Muscle layer of duodenum (tissue), 2 donors: ENCODE data around the gene POPDC2.

ENCODE experiments used
- H3K27ac ChIP-seq: one replicate; pipeline ENCODE4 v1.7.0; 2013; ENCODE audit warnings: mild to moderate bottlenecking, low read length
- H3K27me3 ChIP-seq: one replicate; pipeline ENCODE4 v1.7.0; 2013; ENCODE audit warnings: low read depth, mild to moderate bottlenecking, control low read depth, low read length
- H3K36me3 ChIP-seq, 2 donors: one replicate each; pipeline ENCODE4 v1.7.0; 2013; ENCODE audit warnings: low read length in 2 of 2, control low read depth in 1 of 2, mild to moderate bottlenecking in 1 of 2; ENCODE audit not compliant: insufficient read depth in 2 of 2, control insufficient read depth in 1 of 2
- H3K4me1 ChIP-seq, 2 donors: one replicate each; pipeline ENCODE4 v1.7.0; 2013; ENCODE audit warnings: low read length in 2 of 2, mild to moderate bottlenecking in 2 of 2, control low read depth in 1 of 2, moderate library complexity in 1 of 2; ENCODE audit not compliant: insufficient read depth in 2 of 2, control insufficient read depth in 1 of 2
- H3K4me3 ChIP-seq, 2 donors: one replicate each; pipeline ENCODE4 v1.7.0; 2013; ENCODE audit warnings: low read length in 2 of 2, low read depth in 1 of 2, mild to moderate bottlenecking in 1 of 2
- H3K9me3 ChIP-seq, 2 donors: one replicate each; pipeline ENCODE4 v1.7.0; 2013; ENCODE audit warnings: low read length in 2 of 2, control low read depth in 1 of 2, mild to moderate bottlenecking in 1 of 2; ENCODE audit not compliant: control insufficient read depth in 1 of 2
- donor health status: healthy.

The POPDC2 gene

DNA sequence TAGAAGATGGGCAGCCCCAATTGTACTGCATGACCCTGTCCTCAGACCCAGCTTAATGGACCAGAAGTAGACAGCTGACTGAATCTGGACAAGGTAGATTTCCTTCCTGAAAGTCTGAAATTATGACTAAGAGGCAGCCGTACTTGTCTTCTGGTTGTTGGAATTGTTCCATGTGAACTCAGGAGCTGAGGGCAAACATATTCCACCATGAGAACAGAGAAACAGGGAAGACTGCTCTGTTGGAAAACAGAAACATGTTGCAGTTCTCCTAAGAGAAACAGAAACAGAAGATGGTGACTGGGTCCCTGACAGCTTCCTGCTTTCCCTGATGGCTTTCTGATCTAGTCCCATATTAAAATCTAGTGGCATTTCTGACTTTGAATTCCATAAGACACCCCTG is 24.1 kb downstream of the POPDC2 start:
- Histone ChIP-seq H3K4me1 (peaks cover 0 to 7% of the 10 kb centered on the region in 2 donors), H3K4me3 (no peak overlapping the region), H3K9me3 (no peaks in the 10 kb centered on the region), H3K27me3 (no peaks in the 10 kb centered on the region), H3K27ac (no peak overlapping the region), H3K36me3 (peaks cover 0 to 4% of the 10 kb centered on the region in 2 donors)

DNA sequence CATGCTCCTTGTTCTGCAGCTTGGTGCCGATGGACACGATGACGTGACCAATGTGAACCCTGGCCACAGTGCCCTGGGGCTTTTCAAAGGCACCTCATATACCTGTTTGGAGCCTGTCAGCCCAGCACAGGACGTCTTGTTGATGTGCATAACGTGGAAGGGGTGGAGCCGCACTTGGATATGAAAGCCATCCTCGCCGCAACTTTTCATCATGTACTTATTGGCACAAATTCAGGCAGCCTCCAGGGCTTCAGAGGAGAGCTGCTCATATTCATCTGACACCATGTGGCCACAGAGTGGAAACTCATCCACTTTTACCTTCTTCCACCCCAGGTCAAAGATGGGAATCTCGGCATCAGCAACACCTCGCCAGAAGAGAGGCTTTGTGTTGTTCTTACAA is 24.7 kb downstream of the POPDC2 start:
- no peaks in the 10 kb centered on the region for H3K9me3 ChIP-seq
- peaks cover 0 to 7% of the 10 kb centered on the region in 2 donors for H3K4me1 ChIP-seq
- no peak overlapping the region for H3K4me3 ChIP-seq
- no peak overlapping the region for H3K27ac ChIP-seq
- no peaks in the 10 kb centered on the region for H3K36me3 ChIP-seq
- H3K27me3 ChIP-seq: no peaks in the 10 kb centered on the region

DNA sequence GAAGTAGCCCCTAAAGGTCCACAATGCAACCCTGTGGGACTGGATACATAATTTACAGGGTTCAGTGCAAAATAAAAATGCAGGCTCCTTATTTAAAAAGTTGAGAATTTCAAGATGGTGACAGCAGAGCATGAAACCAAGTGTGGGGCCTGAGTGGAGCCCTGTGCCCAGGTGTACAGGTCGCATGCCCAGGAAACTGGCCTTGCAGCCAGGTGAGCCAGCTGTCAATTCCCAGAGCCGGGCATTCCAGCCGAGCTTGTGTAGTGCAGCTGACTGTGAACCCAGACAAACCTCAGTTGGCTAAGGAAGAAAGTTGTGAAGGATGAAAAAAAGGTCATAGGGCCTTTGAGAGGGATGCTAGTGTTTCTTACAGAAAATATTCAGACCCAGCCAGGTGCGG is 27.6 kb downstream of the POPDC2 start:
- H3K9me3 ChIP-seq: no peaks in the 10 kb centered on the region
- H3K27ac ChIP-seq: no peak overlapping the region
- H3K27me3 ChIP-seq: no peaks in the 10 kb centered on the region
- H3K4me1 ChIP-seq: peaks cover 10 to 11% of the 10 kb centered on the region in 2 donors
- H3K36me3 ChIP-seq: no peaks in the 10 kb centered on the region
- H3K4me3 ChIP-seq: no peak overlapping the region

DNA sequence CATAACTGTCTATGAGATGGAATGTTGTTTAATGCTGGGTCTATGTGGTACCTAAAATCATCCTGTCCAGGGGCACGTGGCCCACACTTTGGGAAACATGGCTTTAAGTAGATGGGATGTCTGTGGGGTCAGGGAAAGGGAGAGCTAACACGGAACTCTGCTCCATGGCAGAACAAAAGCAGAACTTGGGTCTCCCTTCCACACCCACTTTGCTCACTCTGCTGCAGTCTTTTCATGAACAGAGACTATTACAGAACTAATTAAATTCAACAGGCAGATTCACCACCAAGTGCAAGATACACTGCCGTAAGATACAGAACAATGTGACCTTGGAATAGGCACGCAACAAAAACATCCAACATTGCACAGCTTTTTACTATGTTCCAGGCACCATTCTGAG is 28.2 kb downstream of the POPDC2 start:
- Histone ChIP-seq H3K27ac (no peak overlapping the region), H3K9me3 (no peaks in the 10 kb centered on the region), H3K4me3 (no peak overlapping the region), H3K36me3 (no peaks in the 10 kb centered on the region), H3K27me3 (no peaks in the 10 kb centered on the region), H3K4me1 (peaks cover 10 to 11% of the 10 kb centered on the region in 2 donors)

DNA sequence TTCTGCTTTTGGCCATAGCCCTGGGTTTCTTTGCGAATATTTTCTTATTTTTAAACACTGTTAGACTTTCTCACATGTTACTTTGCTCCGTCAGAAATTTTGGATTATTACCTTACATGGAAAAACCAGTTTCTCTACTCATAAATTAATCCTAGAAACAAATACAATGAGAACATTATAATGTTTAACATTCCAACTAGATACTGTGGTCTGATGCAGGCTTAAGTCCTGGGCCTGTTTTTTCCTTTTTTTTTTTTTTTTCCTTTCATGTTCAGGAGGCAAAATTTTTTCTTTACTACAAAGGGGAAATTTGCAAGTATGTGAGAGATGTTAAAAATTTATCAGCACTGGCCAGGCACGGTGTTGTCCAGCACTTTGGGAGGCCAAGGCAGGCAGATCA is 28.9 kb downstream of the POPDC2 start:
- Histone ChIP-seq H3K27me3 (no peaks in the 10 kb centered on the region), H3K4me1 (peaks cover 3 to 11% of the 10 kb centered on the region in 2 donors), H3K36me3 (no peaks in the 10 kb centered on the region), H3K4me3 (no peak overlapping the region), H3K9me3 (no peaks in the 10 kb centered on the region), H3K27ac (no peak overlapping the region)

DNA sequence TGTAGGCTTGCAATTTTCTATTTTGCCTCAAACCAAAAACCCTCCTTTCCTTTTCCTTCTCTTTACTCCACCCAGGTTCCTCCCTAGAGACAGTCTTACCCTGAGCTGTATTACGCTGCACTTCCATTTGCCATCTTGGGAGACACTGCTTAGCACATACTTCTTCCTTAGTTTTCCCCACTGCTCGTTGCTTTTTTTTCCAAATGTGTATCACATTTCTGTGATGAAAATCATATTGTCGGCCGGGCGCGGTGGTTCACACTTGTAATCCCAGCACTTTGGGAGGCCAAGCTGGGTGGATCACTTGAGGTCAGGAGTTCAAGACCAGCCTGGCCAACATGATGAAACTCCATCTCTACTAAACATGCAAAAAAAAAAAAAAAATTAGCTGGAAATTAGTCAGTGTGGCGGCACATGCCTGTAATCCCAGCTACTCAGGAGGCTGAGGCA is 29.5 kb downstream of the POPDC2 start:
- Histone ChIP-seq H3K27ac (peak overlapping the region; percentile 33), H3K9me3 (no peaks in the 10 kb centered on the region), H3K36me3 (no peaks in the 10 kb centered on the region), H3K4me1 (peaks cover 3 to 11% of the 10 kb centered on the region in 2 donors), H3K27me3 (no peaks in the 10 kb centered on the region), H3K4me3 (no peak overlapping the region)

DNA sequence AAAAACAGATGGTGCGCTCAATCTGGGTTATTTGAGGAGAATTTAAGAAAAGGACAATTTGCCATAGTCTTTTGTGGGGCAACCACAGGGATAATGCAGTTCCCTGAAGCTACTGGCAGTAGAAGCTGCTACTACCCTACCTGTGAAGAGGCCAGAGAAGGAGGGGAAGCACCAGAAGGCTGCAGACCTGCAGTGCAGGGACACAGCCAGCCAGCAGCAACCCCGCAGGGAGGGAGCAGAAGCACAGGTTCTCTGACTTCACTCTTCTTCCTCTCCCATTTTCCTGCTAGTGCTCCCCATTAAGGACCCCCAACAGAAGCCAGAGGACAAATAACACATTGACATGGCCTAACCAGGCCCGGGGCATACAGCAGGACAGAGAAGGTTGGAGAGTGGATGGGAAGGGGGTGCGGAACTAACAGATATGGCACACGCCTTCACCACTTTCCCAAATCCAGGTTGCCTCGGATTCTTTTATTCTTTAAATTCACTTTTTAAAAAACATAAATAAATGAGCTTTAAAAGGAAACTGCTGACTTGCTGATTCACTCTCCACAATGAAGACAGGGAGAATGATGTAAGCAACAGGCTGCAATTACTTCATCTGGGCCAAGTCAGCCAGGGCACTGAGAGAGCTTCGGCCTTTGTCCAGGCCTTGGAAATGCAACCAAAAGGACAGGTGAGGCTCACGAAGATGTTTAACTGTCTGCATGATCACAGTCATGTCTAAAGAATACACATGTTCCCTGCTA is 30.1 kb downstream of the POPDC2 start:
- H3K4me1 ChIP-seq: peaks cover 3 to 11% of the 10 kb centered on the region in 2 donors
- H3K4me3 ChIP-seq: no peak overlapping the region
- no peaks in the 10 kb centered on the region for H3K27me3 ChIP-seq
- no peaks in the 10 kb centered on the region for H3K9me3 ChIP-seq
- H3K27ac ChIP-seq: peak overlapping the region; percentile 40
- no peaks in the 10 kb centered on the region for H3K36me3 ChIP-seq

DNA sequence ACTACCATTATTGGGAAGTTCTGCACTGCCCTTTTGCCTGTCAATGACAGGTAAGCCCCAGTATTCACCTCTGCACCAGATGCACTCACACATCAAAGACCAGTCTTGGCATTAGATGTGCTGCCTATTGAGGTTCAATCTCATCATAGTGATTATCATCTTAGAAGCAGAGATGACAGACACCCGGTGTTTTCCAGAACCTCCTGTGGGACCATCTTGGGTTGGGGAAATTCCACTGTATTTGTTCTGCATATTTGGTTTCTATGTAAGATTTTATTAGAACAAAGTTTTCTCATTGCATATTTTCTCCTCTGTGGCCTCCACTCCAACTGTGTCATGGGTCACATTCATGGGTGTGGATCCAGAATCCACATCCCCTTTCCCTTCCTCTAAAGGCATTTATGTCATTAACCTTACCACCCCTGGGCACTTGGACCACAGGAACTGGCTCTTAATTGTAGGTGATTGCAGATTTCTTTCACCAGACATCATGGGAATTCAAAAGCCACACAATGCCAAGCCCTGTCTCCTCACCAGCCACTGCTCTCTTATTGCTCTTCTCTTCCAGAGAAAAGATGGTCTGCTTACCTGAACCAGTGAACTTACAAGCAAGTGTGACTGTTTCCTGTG is 31.5 kb downstream of the POPDC2 start:
- Histone ChIP-seq H3K27ac (no peak overlapping the region), H3K4me1 (peaks cover 3 to 11% of the 10 kb centered on the region in 2 donors), H3K9me3 (no peaks in the 10 kb centered on the region)

DNA sequence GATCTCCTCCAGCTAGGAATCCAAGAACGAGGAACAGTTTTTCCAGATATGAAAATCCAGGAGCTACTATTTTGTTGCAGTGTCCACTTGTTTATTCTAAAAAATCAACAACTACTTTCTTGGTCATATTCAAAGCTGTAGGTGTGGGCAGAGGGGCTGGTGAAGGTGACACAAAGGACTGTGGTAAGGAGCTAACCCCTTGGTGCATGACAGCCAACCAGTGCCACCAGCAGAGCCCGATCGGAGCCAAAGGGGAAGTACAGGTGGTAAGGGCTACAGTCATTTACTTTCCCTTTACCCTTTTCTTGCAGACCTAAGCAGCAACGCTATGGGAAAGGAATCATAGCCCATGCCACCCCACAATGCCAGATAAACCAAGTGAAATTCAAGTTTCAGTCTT is 32.0 kb downstream of the POPDC2 start:
- Histone ChIP-seq H3K9me3 (no peaks in the 10 kb centered on the region), H3K36me3 (no peaks in the 10 kb centered on the region), H3K4me1 (peaks cover 3 to 11% of the 10 kb centered on the region in 2 donors), H3K4me3 (no peak overlapping the region), H3K27ac (peak overlapping the region; percentile 24), H3K27me3 (no peaks in the 10 kb centered on the region)

More for the DNA sequence above, 31.5 kb downstream of the POPDC2 start:
- no peaks in the 10 kb centered on the region for H3K36me3 ChIP-seq
- H3K4me3 ChIP-seq: no peak overlapping the region
- no peaks in the 10 kb centered on the region for H3K27me3 ChIP-seq

DNA sequence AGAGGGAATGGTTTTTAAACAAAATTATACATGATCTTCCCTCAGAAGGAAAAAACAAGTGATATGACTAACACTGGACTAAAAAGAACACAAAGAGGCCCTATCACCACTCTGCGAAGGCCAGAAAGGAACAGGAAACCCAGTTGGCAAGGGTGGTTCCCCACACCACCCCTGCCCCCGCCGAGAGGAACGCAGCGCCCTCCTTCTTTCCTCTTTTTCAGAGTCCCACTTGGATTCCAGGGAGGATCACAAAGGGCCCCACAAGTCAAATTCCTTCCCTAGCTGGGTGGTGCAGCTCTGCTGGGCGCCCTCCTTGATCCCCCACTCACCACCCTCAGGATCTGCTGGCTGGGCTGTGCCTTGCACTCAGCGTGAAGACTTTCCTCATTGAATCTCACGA is 32.9 kb downstream of the POPDC2 start:
- Histone ChIP-seq H3K4me3 (no peak overlapping the region), H3K9me3 (no peaks in the 10 kb centered on the region), H3K4me1 (peaks cover 3 to 11% of the 10 kb centered on the region in 2 donors), H3K36me3 (no peaks in the 10 kb centered on the region), H3K27me3 (no peaks in the 10 kb centered on the region), H3K27ac (no peak overlapping the region)

DNA sequence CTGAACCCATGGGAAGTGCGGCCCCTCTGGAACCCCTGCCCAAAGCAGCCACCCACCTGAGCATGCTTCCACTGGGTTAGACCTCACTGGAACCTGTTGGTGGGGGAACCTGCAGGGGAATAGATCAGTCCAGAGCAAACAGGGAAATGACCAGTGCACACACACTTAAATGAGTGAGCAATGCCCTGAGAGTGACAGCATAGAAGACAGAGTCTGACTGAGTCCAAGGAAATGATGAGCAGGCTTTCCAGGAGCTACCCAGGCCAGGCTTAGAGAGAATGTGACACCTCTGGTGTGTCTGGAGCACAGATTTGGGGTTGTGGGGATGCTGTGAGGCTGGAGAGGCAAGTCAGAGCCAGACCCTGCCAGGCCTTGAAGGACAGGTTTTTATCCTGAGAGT is 34.2 kb downstream of the POPDC2 start:
- H3K4me3 ChIP-seq: no peak overlapping the region
- H3K36me3 ChIP-seq: no peaks in the 10 kb centered on the region
- H3K4me1 ChIP-seq: peaks cover 3 to 11% of the 10 kb centered on the region in 2 donors
- no peaks in the 10 kb centered on the region for H3K9me3 ChIP-seq
- no peaks in the 10 kb centered on the region for H3K27me3 ChIP-seq
- H3K27ac ChIP-seq: no peak overlapping the region
